Cardiac septum (tissue), 1 donor: Measurements from ENCODE around the gene CBX4. TPM values are rescaled to one million over a fixed set of nuclear protein-coding genes. Genes with fewer than 3 reads are reported as not detected.

ENCODE experiments used
- DNase-seq: peaks from one replicate; pipeline ENCODE4 v3.0.0-alpha.2; 2020; ENCODE audit warnings: low spot score
- intact Hi-C: fragments of 100-400 bp; cut with DNase I; formaldehyde crosslinking; loops from one replicate; pipeline ENCODE4 v1.14.0; 2022
- total RNA-seq: library from RNA; stranded (reverse); fragmentation: NEBNext Ultra II Directional; extraction: Animal tissue kit (Norgen Biotek cat#: 25700); gene quantifications from one replicate; pipeline ENCODE4 v1.2.1, GENCODE V29; 2021
- donor health status: DM: no; HTN: no; CAD: no.

Gene CBX4
- total RNA-seq, 1 donor from 2014 or later, result 23.8 TPM

GRCh38 chr17:79796444-79796762 is 42.8 kb downstream of the CBX4 start:
- DNase-seq, result no peak
- intact Hi-C loops, result loop anchor here (2.0 to 5.0 kb wide), 2 partner anchors 46 to 351 kb away; partner anchors contain the start of gene EIF4A3

DNA sequence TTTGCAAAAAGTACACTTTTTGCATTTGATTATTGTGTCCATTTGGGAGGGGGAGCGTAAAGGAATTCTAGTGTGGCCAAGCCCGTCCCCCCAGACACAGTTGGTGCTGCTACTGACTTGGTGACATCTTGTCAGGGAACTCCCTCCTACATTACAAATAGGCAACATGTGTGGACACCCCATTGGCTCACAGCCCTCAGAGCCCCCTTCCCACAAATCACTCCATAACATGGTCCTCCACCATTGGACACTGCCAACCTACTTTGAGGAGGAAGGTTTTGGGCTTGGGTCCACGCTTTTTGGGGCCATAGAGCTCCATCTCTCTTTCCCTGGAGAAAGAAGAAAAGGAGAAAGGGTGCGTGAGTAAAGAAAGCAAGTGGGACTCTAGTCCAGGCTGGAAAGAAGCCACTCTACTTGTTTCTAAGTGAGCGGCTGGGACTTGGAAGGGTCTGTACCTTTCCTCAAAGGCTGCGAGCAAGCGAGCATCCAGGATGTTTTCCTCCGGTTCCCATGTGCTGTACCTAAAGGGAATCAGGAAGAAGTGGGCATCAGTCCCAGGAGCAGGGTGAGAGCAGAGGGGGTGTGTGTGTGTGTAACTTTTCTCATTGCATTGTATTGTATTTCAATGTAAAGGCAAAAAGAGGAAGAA is 43.3 kb downstream of the CBX4 start:
- DNase-seq, result no peak
- intact Hi-C loops, result loop anchor here (2.0 to 5.0 kb wide), 2 partner anchors 47 to 351 kb away; partner anchors contain the start of gene EIF4A3

- intact Hi-C loops, result loop anchor here (5.0 kb wide), 2 partner anchors 197 to 352 kb away; partner anchors contain the start of gene EIF4A3
- no peak for DNase-seq
Measured at GRCh38 chr17:79794659-79795511, 44.4 kb downstream of the CBX4 start.

GRCh38 chr17:79793924-79794304 is 45.3 kb downstream of the CBX4 start:
- intact Hi-C loops, result loop anchor here (5.0 kb wide), 1 partner anchor 198 kb away; no protein-coding TSS in a partner anchor
- DNase-seq, result no peak

DNA sequence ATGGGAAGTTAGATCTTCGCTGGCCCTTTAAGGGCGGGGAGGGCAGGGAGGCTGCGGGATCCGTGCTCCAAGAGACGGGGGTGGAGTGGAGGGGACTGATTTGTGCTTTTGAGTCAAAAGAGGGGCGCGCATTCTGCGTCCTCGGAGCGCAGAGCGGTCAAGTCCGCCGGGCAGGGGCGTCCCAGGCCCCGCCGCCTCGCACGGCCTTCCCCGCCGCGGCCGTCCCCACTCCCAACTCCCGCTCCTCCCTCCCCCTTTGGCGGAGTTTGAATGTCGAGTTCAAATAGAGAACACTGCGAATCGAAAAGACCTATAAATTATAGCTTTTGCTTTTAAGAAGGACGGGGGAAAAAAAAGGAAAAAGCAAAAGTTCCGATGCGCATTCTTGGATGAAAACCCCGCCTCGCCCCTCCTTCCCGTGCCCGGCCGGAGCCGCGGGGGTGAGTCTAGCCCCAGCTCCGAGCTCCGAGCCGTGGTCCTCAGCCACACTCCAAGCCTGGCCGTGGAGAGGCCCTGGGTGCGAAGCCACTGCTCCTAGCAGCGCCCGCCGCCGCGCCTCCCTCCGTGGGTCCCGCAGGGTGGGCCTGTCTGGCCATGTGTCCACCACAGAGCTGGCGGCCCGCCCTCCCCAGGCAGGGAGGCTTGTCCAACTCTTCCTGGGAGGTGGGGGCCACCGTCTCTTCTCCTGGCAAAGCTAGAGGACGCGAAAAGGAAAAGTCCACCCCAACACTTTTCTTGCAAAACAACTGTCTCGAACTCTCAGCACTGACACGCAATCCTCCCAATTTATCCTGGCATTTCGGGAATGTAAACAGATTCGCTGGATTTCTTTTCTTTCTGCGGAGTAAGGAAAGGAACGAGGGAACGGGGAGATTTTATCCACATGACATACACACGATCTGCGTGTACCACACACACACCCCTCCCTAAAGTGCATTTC is 46.0 kb downstream of the CBX4 start:
- DNase-seq, result no peak
- intact Hi-C loops, result loop anchor here (5.0 kb wide), 1 partner anchor 199 kb away; no protein-coding TSS in a partner anchor

GRCh38 chr17:79792341-79792871 is 46.8 kb downstream of the CBX4 start:
- DNase-seq, result no peak

GRCh38 chr17:79791735-79792161 is 47.5 kb downstream of the CBX4 start:
- no peak for DNase-seq
- intact Hi-C loops, result loop anchor here (5.0 kb wide), 1 partner anchor 201 kb away; no protein-coding TSS in a partner anchor

More at GRCh38 chr17:79792341-79792871, 46.8 kb downstream of the CBX4 start:
- intact Hi-C loops, result loop anchor here (5.0 kb wide), 1 partner anchor 200 kb away; no protein-coding TSS in a partner anchor

DNA sequence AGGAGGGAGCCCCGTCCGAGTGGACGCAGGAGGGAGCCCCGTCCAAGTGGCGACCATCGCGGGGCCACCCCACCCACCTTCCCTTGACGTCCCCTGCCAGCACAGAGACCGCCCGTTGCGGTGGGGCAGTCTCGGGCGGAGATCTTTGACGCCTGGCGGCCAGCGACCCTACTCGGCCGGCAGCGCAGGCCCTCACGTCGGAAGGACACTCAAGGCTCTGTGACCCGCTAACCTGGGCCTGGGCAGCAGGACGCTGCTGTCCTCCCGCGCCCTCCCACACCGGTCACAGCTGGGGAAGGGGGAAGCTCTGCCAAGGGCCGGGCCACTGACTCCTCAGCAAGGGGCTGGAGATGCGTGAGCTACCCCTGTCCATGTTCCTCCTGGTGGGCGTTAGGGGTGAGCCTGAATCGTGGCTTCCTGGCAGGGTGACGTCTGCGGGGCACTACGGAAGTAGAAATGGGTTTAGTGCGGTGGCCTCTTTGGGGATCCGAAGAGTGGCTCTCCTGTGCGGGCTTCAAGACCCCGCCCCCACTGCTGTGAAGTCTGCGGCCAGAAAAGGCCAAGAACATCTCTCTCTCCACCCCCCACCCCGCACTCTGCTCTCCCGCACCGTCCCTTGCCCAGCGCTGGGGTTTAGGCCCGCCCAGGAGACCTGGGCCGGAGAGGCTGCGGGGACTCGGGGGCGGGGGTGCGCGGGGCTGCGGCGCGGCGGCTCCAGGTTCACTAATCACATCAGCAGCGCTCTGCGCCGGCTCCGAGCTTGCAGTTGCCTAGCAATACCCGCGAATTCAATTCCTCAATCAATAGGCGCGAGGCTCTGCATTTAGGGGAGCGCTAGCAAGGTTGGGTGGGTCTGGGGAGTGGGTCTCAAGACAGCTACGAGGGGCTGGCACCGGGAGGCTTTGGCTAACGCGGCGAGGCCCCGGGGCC is 48.2 kb downstream of the CBX4 start:
- no peak for DNase-seq
- intact Hi-C loops, result loop anchor here (5.0 kb wide), 1 partner anchor 201 kb away; no protein-coding TSS in a partner anchor

GRCh38 chr17:79789943-79790804 is 49.1 kb downstream of the CBX4 start:
- intact Hi-C loops, result loop anchor here (5.0 kb wide), 2 partner anchors 132 to 202 kb away; no protein-coding TSS in a partner anchor
- DNase-seq, result no peak

DNA sequence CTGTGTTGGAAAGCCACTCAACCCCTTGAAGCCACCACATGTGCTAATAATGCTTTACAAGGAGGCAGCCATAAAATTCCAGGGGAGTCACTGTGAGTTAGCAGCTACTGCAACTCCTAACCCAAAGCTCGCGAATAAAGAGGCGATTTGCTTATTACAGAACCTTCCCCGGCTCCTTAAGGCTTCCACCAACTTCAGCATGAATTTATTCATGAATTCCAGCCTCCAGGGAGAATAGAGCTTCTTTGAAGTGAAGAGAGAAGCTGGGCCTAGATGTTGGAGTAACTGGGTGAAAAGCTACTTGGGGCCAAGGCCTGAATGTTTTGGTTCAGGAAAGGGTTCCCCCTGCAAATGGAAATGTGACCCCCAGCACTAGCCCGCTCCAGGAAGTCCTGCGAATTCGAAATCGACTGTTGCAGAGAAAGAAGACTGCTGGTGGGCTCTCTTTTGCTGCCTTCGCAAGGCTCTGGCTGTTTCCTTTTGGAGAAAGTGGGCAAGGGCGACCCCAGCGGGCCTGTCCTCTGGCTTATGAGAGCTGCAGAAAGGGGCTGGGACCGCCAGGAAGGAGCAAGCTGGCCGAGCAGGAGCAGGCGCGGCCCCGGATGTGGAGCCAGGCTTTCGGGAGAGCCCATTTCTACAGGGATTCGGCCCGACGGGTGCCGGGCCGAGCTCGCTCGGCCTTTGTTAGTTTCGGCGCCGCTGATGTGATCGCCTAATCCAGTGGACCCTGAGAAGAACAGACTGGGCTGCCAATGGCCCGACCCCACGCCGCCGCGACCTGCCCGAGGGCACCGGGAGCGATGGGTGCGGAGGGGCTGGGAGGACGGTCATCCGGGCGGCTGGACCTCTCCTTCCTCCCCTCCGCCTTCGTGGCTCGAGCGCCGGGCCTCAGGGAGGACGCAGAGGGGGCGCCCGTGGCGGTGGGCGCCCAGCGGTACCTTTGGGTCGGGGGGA is 50.0 kb downstream of the CBX4 start:
- DNase-seq, result no peak
- intact Hi-C loops, result loop anchor here (5.0 kb wide), 1 partner anchor 133 kb away; no protein-coding TSS in a partner anchor

- no peak for DNase-seq
- intact Hi-C loops, result loop anchor here (5.0 kb wide), 1 partner anchor 134 kb away; no protein-coding TSS in a partner anchor
Measured at GRCh38 chr17:79788455-79788854, 50.8 kb downstream of the CBX4 start.

DNA sequence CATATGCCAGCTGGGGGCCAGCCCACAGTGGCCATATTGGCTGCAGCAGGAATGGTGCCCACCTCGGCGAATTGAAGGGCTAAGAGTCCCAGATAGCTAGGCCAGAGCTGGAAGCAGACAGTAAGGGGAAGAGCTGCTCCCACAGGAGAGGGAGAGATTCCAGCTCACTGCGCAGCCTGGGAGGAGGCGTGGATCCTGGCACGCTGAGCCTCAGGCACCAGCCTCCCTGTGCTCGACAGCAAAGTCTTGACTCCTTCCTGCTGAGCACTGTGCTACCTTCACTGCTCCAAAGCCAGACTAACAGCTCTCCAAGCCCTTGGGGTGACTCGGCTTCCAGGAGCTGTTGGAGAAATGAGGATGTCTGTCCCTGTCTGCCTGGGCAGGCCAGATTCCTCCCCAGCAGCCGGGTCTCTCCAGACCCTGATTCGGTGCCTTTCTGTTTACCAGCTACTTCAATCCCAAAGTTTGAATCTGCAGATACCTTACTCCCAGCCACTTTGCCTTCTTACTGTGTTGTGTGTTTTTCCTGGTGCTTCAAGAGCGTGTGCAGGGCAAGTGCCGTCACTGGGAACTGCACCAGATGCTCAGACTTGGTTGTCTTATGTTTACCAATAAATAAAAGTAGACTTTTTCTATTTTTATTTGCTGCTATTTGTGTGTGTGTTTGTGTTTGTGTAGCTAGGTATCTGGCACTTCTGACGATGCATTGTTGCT is 52.2 kb downstream of the CBX4 start:
- DNase-seq, result no peak
- intact Hi-C loops, result loop anchor here (5.0 kb wide), 1 partner anchor 135 kb away; no protein-coding TSS in a partner anchor

DNA sequence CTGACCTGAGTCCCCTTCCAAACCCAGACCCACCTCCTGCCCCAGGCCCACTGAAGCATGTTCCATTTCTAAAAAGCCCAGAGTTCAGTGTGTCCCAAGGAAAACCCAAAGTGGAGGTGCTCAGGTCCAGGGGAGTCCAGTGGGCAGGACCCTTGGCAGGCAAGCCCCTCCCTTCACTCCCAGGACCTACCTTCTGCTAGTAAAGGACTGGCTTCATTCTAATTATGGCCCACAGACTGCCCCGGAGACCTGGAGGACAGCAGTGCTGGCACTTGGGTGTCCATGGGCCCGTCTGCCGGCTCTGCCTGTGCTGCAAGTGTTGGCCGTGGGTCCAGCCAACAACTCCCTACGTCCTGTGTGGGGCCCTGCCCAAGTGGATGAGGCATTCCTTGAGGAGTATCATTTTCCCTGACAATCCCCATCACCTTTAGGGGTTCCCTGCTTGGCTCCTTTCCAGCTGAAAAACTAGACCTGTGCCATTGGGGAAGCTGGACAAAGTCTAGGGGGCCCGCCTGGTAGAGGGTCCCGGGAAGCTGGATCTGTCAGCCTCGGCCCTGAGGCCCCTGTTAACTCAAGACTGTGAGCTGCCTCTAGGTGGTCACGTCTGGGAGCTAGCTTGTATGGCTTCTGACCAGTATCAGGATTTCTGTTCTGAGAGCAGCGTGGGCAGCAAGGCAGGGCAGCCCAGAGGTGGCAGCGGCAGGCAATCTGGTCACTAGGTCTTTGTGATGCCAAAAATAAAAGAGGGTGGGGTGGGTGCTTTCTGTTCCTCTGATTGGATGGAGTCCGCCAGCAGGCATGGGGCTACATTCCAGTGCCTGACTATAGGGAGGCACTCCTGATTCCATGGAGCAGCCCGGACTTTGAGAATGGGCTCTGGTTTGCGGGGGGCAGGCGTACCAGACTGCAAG is 53.1 kb downstream of the CBX4 start:
- intact Hi-C loops, result loop anchor here (5.0 kb wide), 1 partner anchor 136 kb away; no protein-coding TSS in a partner anchor
- no peak for DNase-seq
